GM12801 (cell line): ENCODE data around the gene ABLIM3.

ENCODE experiments used
- TF ChIP-seq, protein P1 (sequence below): IDR thresholded peaks from one replicate; pipeline ENCODE4 v1.5.1; 2011; ENCODE audit warnings: control low read depth; ENCODE audit not compliant: insufficient read length; ENCODE audit errors: extremely low read depth

The ABLIM3 gene

DNA sequence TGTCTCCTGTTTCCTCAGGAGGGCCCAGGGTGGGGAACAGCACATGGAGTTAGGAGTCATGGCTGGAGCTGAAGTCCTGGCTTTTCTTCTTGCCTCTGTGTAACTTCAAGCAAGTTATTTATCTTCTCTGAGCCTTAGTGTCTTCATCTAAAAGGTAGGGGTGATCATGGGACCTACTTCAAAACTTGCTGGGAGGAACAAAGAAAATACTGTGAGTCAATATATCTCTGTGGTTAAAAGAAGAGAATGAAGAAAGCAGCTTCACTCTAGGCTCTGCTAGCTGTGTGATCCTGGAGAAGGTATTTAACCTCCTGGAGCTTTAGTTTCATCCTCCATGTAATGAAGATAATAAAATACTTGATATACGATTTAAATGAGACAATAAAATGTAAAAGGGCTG lies 156.9 kb downstream of the ABLIM3 start:
- TF ChIP-seq, protein P1, sequence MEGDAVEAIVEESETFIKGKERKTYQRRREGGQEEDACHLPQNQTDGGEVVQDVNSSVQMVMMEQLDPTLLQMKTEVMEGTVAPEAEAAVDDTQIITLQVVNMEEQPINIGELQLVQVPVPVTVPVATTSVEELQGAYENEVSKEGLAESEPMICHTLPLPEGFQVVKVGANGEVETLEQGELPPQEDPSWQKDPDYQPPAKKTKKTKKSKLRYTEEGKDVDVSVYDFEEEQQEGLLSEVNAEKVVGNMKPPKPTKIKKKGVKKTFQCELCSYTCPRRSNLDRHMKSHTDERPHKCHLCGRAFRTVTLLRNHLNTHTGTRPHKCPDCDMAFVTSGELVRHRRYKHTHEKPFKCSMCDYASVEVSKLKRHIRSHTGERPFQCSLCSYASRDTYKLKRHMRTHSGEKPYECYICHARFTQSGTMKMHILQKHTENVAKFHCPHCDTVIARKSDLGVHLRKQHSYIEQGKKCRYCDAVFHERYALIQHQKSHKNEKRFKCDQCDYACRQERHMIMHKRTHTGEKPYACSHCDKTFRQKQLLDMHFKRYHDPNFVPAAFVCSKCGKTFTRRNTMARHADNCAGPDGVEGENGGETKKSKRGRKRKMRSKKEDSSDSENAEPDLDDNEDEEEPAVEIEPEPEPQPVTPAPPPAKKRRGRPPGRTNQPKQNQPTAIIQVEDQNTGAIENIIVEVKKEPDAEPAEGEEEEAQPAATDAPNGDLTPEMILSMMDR: no peak

DNA sequence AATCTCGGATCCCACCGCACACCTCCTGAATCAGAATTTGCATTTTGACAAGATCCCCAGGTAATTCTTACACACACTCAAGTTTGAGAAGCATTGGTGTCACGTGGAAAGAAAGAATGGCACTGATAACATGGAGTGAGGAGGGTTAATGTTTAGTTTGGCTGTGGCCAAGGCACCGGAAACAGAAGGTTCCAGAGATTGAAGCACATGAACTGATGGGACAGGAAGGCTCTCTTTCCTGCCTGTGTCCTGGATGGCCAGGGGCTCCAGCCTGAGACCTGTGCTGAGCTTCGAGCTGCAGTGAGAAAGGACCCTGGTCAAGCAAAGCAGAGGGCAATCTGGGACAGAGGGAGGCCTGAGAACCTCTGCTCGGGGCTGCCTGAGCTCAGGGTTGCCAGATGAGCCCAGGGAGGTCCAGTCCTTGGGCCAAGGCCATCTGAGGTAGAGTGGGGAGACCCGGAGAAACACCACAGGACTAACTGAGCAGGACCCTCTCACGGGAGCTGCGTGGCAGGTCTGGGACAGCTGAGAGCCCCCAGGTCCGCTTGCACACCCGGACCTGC lies 157.6 kb downstream of the ABLIM3 start:
- TF ChIP-seq, protein P1: no peak

DNA sequence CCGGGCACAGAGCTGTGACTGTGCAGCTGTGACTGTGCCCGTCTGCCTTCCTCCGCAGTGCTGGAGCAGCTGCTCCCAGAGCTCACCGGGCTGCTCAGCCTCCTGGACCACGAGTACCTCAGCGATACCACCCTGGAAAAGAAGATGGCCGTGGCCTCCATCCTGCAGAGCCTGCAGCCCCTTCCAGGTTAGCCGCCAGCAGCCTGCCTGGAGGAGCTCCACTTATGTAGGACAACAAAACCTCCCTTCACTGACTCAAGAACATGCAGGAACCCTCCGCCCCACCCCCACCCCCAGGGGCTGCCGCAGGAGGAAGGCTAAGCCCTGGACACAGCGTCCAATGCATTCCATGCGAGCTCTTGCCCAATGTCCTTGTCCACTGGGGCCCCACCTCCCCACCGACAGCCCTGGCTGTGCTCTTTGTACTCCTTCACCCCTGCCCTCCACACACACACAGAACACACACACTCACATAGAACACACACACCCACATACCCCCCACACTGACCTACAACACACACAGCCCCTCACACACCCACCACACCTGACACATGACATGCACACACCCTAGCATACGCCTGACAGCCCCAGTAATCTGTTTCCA lies 158.3 kb downstream of the ABLIM3 start:
- TF ChIP-seq, protein P1: no peak

DNA sequence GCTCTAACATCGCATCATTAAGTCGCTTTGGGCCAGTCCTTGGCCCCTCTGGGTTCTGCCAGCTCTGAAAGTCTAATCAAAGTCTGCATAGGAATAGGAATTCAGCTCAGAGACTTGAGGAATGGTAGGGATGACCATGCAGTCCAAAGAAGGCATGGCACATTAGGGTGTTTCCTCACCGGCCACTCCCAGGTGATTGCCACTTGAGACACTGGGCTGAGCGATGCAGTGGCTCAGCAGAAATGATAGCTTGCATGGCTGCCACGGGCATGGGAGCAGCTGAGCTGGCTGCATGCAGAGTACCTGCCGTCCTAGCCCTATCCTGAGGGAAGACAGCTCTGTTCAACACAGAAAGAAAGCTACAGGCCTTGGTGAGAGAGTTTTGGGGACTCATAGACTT lies 159.1 kb downstream of the ABLIM3 start:
- TF ChIP-seq, protein P1: no peak

DNA sequence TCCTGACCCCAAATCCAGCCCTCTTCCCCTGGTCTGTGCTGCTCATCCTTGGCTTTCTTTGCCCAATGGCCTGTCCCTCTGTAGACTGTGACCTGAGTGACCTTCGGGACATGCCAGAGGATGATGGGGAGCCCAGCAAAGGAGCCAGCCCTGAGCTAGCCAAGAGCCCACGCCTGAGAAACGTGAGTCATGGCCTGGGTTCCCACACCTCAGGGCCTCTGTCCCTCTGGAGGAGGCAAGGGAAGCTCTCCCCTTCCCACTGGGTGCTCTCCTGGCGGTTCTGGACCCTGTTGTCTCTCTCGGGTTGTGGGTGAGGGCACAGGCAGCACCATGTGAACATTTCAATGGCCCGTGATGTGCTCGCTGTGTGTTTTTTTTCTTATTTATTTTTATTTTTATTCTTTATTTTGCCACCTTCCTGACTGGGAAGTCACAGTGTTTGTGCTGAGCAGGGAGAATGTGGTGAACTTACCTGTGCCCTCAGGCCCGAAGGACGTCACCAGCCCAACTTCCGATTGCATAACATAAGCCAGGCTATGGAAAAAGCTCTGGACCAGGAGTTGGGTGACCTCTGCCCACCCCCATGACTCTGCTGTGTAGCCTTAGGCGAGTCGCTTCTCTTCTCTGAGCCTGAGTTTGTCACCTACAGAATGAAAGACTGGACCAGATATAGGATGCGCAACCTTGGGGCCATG lies 159.9 kb downstream of the ABLIM3 start:
- TF ChIP-seq, protein P1: no peak

DNA sequence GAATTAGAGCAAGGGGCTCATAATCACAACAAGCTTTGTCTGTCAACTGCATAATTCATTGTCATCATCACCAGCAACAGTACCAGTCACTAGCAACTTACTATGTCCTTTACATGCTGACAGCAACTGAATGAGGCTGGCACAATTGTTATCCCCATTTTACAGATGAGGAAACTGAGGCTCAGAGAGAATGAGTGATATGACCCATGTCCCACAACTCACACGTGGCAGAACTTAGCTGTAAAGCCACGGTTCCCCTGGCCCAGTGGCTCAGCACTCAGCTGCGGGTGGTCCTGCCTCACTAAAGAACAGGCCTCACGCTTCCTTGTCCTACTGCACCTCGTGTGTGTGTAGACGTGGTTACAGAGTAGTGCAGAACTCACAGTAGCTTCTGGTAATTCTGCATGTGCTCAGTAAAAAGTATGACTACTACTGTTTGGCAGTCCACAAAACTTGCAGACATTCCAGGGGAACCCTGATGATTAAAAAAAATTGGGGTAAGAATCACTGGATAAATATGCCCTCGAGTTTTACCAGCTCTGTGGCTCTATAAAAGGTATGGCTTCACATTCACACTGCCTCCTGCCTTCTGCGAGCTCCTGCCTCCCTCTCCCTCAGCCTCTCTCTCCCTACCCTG lies 160.6 kb downstream of the ABLIM3 start:
- TF ChIP-seq, protein P1: no peak

DNA sequence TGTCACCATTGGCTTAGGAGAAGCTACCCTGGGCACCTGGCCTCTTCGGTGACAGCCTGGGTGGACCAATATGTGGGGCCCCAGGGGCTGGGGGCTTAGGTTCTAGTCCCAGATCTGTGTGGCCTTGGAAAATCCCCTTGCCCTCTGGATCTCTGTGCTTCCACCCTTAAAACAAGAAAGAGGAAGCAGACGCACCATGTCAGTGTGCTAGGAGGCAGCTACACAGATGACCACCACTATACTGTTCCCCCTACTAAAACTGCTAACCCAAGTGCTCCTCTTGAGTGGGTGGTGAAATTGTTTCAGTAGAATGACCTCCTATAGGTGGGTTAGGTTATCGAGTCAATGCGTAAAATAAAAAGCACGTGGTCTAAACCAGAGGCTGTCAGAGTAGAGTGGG lies 161.3 kb downstream of the ABLIM3 start:
- TF ChIP-seq, protein P1: no peak
